ENCODE measurements around the gene SLC43A1. TPM values are rescaled to one million over a fixed set of nuclear protein-coding genes. Genes with fewer than 3 reads are reported as not detected.

The SLC43A1 gene
- total RNA-seq, 2 experiments from 2014 or later = 32.1 to 34.0 TPM

- Mint-ChIP-seq H3K27ac (peak within 1 kb of the TSS; percentile 83), H3K9me3 (no peaks in the 10 kb centered on the region), H3K4me3 (peak within 1 kb of the TSS; percentile 82), H3K27me3 (no peaks in the 10 kb centered on the region), H3K36me3 (ENCODE audit: low read depth) (peaks cover 30% of the 10 kb centered on the region), H3K4me1 (ENCODE audit: low read depth) (peaks cover 35% of the 10 kb centered on the region)
- ChIA-PET POLR2A (interaction anchor here (1.2 to 6.7 kb wide), 6 partner anchors 11 to 73 kb away, joined by 3 to 57 read pairs (median 7); partner anchors contain the start of gene SLC43A1), CTCF (interaction anchor here (1.3 to 14.5 kb wide), 7 partner anchors 15 to 185 kb away, joined by 3 to 425 read pairs (median 5); partner anchors contain the start of genes RTN4RL2, SLC43A1, SLC43A3 and UBE2L6)
- TF ChIP-seq CTCF (IDR thresholded peaks at IDR 0.05) = no peak
- DNase-seq (peak; percentile 97), ATAC-seq (peak; percentile 96)
- intact Hi-C loops (cut with micrococcal nuclease) = no loop called here
Measured at GRCh38 chr11:57530596-57531507, 15.3 kb upstream of the SLC43A1 start, which contains the start of gene TIMM10. Gene TIMM10, minus strand, starts transcription at chr11:57530754. Its CDS starts 565 bp downstream, at chr11:57530189.

GRCh38 chr11:57530215-57530595 is 14.7 kb upstream of the SLC43A1 start:
- Mint-ChIP-seq H3K9me3 (no peaks in the 10 kb centered on the region), H3K4me1 (ENCODE audit: low read depth) (peaks cover 35% of the 10 kb centered on the region), H3K4me3 (peak overlapping the region; percentile 82), H3K27ac (peak overlapping the region; percentile 83), H3K36me3 (ENCODE audit: low read depth) (peaks cover 32% of the 10 kb centered on the region), H3K27me3 (no peaks in the 10 kb centered on the region)
- intact Hi-C loops (cut with micrococcal nuclease) = no loop called here
- ChIA-PET POLR2A (interaction anchor here (0.5 to 6.7 kb wide), 7 partner anchors 11 to 119 kb away, joined by 3 to 57 read pairs (median 6); partner anchors contain the start of gene SLC43A1), CTCF (interaction anchor here (1.3 to 14.5 kb wide), 7 partner anchors 14 to 185 kb away, joined by 3 to 425 read pairs (median 6); partner anchors contain the start of genes RTN4RL2, SLC43A1, SLC43A3 and UBE2L6)
- TF ChIP-seq CTCF (IDR thresholded peaks at IDR 0.05) = no peak
- no peak for ATAC-seq
- DNase-seq = no peak

GRCh38 chr11:57529012-57529411 is 13.5 kb upstream of the SLC43A1 start:
- no peaks in the 10 kb centered on the region for H3K9me3 Mint-ChIP-seq
- no peak for ATAC-seq
- ChIA-PET POLR2A (interaction anchor here (0.8 to 6.7 kb wide), 7 partner anchors 10 to 212 kb away, joined by 3 to 57 read pairs (median 6); partner anchors contain the start of genes SELENOH and SLC43A1), CTCF (interaction anchor here (0.7 to 14.5 kb wide), 16 partner anchors 13 to 192 kb away, joined by 3 to 425 read pairs (median 4); partner anchors contain the start of genes RTN4RL2, SLC43A1 and UBE2L6)
- peaks cover 35% of the 10 kb centered on the region for H3K4me1 Mint-ChIP-seq (ENCODE audit: low read depth)
- intact Hi-C loops (cut with micrococcal nuclease) = no loop called here
- H3K36me3 Mint-ChIP-seq (ENCODE audit: low read depth) = peaks cover 37% of the 10 kb centered on the region
- TF ChIP-seq CTCF (IDR thresholded peaks at IDR 0.05) = no peak
- H3K4me3 Mint-ChIP-seq = peak overlapping the region; percentile 41
- no peak overlapping the region for H3K27ac Mint-ChIP-seq
- no peak for DNase-seq
- H3K27me3 Mint-ChIP-seq = no peaks in the 10 kb centered on the region

- no peaks in the 10 kb centered on the region for H3K9me3 Mint-ChIP-seq
- CTCF ChIA-PET = interaction anchor here (0.7 to 14.5 kb wide), 61 partner anchors 10 to 274 kb away, joined by 3 to 425 read pairs (median 5); partner anchors contain the start of genes RTN4RL2, SELENOH, SLC43A1 and SLC43A3
- no peak overlapping the region for H3K4me3 Mint-ChIP-seq
- peaks cover 35% of the 10 kb centered on the region for H3K4me1 Mint-ChIP-seq (ENCODE audit: low read depth)
- peak overlapping the region; percentile 55 for H3K27ac Mint-ChIP-seq
- POLR2A ChIA-PET = interaction anchor here (0.6 to 6.7 kb wide), 8 partner anchors 9 to 102 kb away, joined by 3 to 57 read pairs (median 4); partner anchors contain the start of genes SLC43A1 and SMTNL1
- intact Hi-C loops (cut with micrococcal nuclease) = loop anchor here (1.0 to 2.0 kb wide), 2 partner anchors 34 to 70 kb away; no protein-coding TSS in a partner anchor
- no peaks in the 10 kb centered on the region for H3K27me3 Mint-ChIP-seq
- peaks cover 35% of the 10 kb centered on the region for H3K36me3 Mint-ChIP-seq (ENCODE audit: low read depth)
- peak; percentile 98 for TF ChIP-seq CTCF (IDR thresholded peaks at IDR 0.05)
- DNase-seq (peak; percentile 87), ATAC-seq (no peak)
Measured at GRCh38 chr11:57527056-57527631, 11.6 kb upstream of the SLC43A1 start.

Data from activated CD8-positive, alpha-beta T cell treated with anti-CD3 and anti-CD28 coated beads for 36 hours (primary cell).